ENCODE measurements around the gene DCLRE1B. TPM values are rescaled to one million over a fixed set of nuclear protein-coding genes. Genes with fewer than 3 reads are reported as not detected.

The DCLRE1B gene
- total and polyA plus RNA-seq, 8 donors, result 0.68 to 2.7 (median 1.3) TPM

DNA sequence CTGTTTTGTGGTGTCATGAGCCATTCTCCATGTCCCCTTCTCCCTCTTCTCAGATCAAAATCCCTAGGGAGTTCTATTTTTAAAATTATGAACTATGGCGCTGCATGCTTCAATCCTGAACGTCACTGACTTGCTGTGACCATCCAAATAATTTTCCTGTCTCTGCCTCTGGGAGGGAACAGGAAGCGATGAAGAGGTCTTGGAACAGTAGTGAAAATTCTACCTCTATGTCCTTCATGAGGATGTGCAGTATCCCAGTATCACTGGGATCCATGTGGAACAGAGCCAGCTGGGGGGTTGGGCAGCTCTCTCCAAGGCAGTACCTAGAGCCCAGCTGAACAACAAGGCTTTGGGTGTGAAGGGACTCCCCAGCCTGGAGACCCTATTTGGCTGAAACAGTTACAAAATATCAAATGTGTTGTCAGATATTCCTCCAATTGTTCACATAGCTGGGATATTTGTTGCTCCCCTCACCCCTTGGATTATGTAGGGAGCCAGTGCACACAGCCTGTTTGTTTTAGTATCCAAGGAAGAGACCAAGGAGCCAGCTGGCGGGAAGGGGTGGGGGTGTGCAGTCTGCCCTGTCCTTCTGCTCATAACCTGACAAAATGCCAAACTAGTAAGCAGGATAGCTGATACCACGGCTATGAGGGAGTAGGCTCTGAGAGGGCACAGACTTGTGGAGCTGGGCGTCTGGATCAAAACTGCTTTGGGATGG is 7.6 kb downstream of the DCLRE1B start:
- intact Hi-C loops (cut with DNase I), result no loop called here
- Histone ChIP-seq H3K4me3 (no peak overlapping the region), H3K36me3 (peaks cover 0 to 4% (median 0%) of the 10 kb centered on the region in 3 donors), H3K4me1 (peaks cover 0 to 3% (median 0%) of the 10 kb centered on the region in 3 donors), H3K27me3 (no peaks in the 10 kb centered on the region), H3K27ac (peak overlapping the region in 2 of 4 donors; percentile 10 to 24), H3K9me3 (no peaks in the 10 kb centered on the region)
- FAIRE-seq (no peak), DNase-seq (peak in 3 of 6 donors; percentile 32 to 53 (median 51)), ATAC-seq (peak; percentile 83 to 92 (median 87))
- TF ChIP-seq, protein P1, sequence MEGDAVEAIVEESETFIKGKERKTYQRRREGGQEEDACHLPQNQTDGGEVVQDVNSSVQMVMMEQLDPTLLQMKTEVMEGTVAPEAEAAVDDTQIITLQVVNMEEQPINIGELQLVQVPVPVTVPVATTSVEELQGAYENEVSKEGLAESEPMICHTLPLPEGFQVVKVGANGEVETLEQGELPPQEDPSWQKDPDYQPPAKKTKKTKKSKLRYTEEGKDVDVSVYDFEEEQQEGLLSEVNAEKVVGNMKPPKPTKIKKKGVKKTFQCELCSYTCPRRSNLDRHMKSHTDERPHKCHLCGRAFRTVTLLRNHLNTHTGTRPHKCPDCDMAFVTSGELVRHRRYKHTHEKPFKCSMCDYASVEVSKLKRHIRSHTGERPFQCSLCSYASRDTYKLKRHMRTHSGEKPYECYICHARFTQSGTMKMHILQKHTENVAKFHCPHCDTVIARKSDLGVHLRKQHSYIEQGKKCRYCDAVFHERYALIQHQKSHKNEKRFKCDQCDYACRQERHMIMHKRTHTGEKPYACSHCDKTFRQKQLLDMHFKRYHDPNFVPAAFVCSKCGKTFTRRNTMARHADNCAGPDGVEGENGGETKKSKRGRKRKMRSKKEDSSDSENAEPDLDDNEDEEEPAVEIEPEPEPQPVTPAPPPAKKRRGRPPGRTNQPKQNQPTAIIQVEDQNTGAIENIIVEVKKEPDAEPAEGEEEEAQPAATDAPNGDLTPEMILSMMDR (IDR thresholded peaks at IDR 0.05), result no peak
- 53 to 58% methylated on average over 6 of the region's 6 CpGs for WGBS, 2 donors

DNA sequence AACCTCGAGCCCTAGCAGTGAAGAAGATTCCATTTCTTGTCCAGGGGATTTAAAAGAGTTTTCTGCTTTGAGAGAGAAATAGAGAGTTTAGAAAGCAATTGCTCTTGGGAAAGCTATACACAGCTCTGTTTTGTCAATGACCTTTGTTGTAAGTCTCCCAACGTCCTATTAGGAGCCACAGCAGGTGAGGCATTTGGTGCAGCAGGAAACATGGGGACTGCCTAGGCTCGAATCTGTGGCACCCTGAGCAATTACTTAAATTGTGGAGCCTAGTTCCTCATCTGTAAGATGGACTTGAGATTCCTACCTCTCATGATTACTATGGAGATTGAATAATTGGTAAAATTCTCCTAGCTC is 8.2 kb downstream of the DCLRE1B start:
- intact Hi-C loops (cut with DNase I), result no loop called here
- DNase-seq (no peak), FAIRE-seq (no peak), ATAC-seq (peak in 3 of 4 donors; percentile 21 to 32 (median 29))
- H3K36me3 ChIP-seq, result peaks cover 0 to 4% (median 0%) of the 10 kb centered on the region in 3 donors
- TF ChIP-seq, protein P1 (IDR thresholded peaks at IDR 0.05), result no peak
- 38 to 49% methylated on average over 3 of the region's 3 CpGs for WGBS, 2 donors
- H3K4me3 ChIP-seq, result no peak overlapping the region
- peaks cover 0 to 3% (median 0%) of the 10 kb centered on the region in 3 donors for H3K4me1 ChIP-seq
- H3K27me3 ChIP-seq, result no peaks in the 10 kb centered on the region
- no peaks in the 10 kb centered on the region for H3K9me3 ChIP-seq
- peak overlapping the region in 2 of 4 donors; percentile 10 to 24 for H3K27ac ChIP-seq

DNA sequence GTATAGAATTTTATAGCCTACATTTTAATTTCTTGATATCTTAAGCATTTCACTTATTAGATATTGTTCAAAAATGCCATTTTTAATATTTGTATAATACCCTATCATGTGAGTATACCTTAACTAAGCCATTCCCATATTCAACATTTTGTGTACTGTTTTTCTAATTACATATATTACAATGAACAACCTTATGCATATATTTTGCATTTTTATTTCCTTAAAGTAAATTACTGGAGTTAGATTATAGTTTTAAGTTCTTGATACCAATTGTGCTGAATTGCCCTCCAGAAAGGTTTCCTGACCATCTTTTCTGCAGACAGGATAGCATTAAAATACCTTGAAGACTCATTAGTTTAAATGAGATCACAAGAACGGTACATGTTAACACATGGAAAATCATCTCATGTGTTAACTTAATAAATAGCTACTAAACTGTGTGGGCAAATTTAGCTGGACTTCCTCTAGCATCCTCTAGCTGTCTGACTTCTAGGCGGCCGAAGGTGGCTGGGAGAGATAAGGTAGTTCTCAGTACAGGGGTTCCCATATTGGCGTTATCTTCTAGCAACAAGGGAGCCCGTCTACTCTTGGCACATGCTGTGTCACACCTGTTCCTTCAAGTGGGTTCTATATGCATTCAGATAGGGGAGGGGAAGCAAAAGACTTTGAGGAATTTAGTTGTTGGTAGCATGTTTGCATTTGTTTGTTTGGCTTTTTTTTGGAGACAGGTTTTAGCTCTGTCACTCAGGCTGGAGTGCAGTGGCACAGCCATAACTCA is 8.9 kb downstream of the DCLRE1B start:
- no peak for FAIRE-seq
- Histone ChIP-seq H3K9me3 (no peaks in the 10 kb centered on the region), H3K36me3 (peaks cover 0 to 4% (median 0%) of the 10 kb centered on the region in 3 donors), H3K27me3 (no peaks in the 10 kb centered on the region), H3K4me3 (no peak overlapping the region), H3K4me1 (peaks cover 0 to 3% (median 0%) of the 10 kb centered on the region in 3 donors), H3K27ac (no peak overlapping the region)
- ATAC-seq, result no peak
- 51 to 58% methylated on average over 5 of the region's 5 CpGs for WGBS, 2 donors
- intact Hi-C loops (cut with DNase I), result no loop called here
- DNase-seq, result no peak
- TF ChIP-seq, protein P1 (IDR thresholded peaks at IDR 0.05), result no peak

DNA sequence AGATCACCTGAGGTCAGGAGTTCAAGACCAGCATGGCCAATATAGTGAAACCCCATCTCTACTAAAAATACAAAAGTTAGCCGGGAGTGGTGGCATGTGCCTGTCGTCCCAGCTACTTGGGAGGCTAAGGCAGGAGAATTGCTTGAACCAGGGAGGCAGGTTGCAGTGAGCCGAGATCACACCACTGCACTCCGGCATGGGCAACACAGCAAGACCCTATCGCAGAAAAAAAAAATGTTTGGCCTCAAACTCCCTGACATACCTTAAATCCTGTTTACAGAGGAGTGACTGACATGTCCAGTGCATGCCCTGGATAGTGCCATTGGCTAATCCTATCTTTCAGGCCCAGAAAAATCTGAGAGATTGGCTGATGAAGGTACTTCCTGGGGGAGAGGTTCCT is 11.8 kb downstream of the DCLRE1B start:
- H3K36me3 ChIP-seq, result no peaks in the 10 kb centered on the region
- ATAC-seq (no peak), FAIRE-seq (no peak), DNase-seq (no peak)
- H3K27me3 ChIP-seq, result no peaks in the 10 kb centered on the region
- H3K4me3 ChIP-seq, result no peak overlapping the region
- intact Hi-C loops (cut with DNase I), result no loop called here
- H3K27ac ChIP-seq, result no peak overlapping the region
- TF ChIP-seq, protein P1 (IDR thresholded peaks at IDR 0.05), result no peak
- peaks cover 0 to 3% (median 0%) of the 10 kb centered on the region in 3 donors for H3K4me1 ChIP-seq
- no peaks in the 10 kb centered on the region for H3K9me3 ChIP-seq
- 93 to 98% methylated on average over 5 of the region's 5 CpGs for WGBS, 2 donors

Measured in pancreas (tissue), 10 donors.